Heart left ventricle (tissue), 16 donors: Measurements from ENCODE around the gene GPBP1. TPM values are rescaled to one million over a fixed set of nuclear protein-coding genes. Genes with fewer than 3 reads are reported as not detected.

Source experiments
- ATAC-seq, 4 donors: fragments of 200-7000 bp; cut with Tn5 transposase; one replicate each; pipeline ENCODE4 v1.9.1; 2020 to 2022; ENCODE audit warnings: moderate library complexity in 4 of 4, mild to moderate bottlenecking in 3 of 4, moderate number of reproducible peaks in 1 of 4
- DNase-seq, 5 donors: peaks; one replicate each; pipeline ENCODE4 v3.0.0-alpha.2; 2020
- H3K27ac ChIP-seq, 12 donors: fragments of 200-600 bp; sonication (generic) in 4 of 12; one replicate each; pipeline versions ENCODE4 v1.5.0 to v1.8.0; 2016 to 2022; ENCODE audit warnings: mild to moderate bottlenecking in 2 of 12
- H3K27me3 ChIP-seq, 9 donors: fragments of 200-600 bp; sonication (generic) in 2 of 9; one replicate each; pipeline versions ENCODE4 v1.5.1 to v1.8.0; 2016 to 2022; ENCODE audit warnings: mild to moderate bottlenecking in 3 of 9
- H3K36me3 ChIP-seq, 9 donors: fragments of 200-600 bp; sonication (generic) in 2 of 9; one replicate each; pipeline versions ENCODE4 v1.5.0 to v1.8.0; 2018 to 2022; ENCODE audit warnings: mild to moderate bottlenecking in 2 of 9
- H3K4me1 ChIP-seq, 12 donors: fragments of 200-600 bp; sonication (generic) in 4 of 12; one replicate each; pipeline versions ENCODE4 v1.5.0 to v1.8.0; 2016 to 2022; ENCODE audit warnings: mild to moderate bottlenecking in 3 of 12
- H3K4me3 ChIP-seq, 12 donors: fragments of 200-600 bp; sonication (generic) in 4 of 12; one replicate each; pipeline versions ENCODE4 v1.5.0 to v1.8.0; 2017 to 2022; ENCODE audit warnings: mild to moderate bottlenecking in 9 of 12, moderate library complexity in 4 of 12
- H3K9me3 ChIP-seq, 12 donors: fragments of 200-600 bp; sonication (generic) in 4 of 12; one replicate each; pipeline versions ENCODE4 v1.5.0 to v1.8.0; 2016 to 2022; ENCODE audit warnings: mild to moderate bottlenecking in 1 of 12
- CTCF ChIP-seq, 12 donors: fragments of 200-600 bp; sonication (generic) in 4 of 12; IDR thresholded peaks; one replicate each; pipeline versions ENCODE4 v1.5.0 to v1.8.0; 2018 to 2022; ENCODE audit warnings: antibody characterized with exemption in 12 of 12, mild to moderate bottlenecking in 5 of 12
- POLR2A ChIP-seq, 2 donors: fragments of 450-650 bp; IDR thresholded peaks; one replicate each; pipeline ENCODE4 v1.6.1; 2017; ENCODE audit warnings: antibody characterized with exemption in 2 of 2, mild to moderate bottlenecking in 2 of 2, moderate library complexity in 2 of 2
- WGBS, 4 donors: extraction: QIAGEN DNeasy Blood & Tissue Kit in 2 of 4; methylation state at CpG; one replicate each; pipeline versions ENCODE4 v1.1.5 to v1.1.7; 2013 to 2018; 5-methylcytosine and 5-hydroxymethylcytosine counted together
- intact Hi-C, 10 donors: fragments of 100-400 bp; cut with DNase I; formaldehyde crosslinking; loops; one replicate each; pipeline versions ENCODE4 v1.11.1 to v1.14.2; 2022
- polyA plus RNA-seq, 2 donors: library from polyadenylated mRNA; stranded (reverse); fragments of 200-250 nt; gene quantifications; one replicate each; pipeline ENCODE4 v1.2.3, GENCODE V29; 2013
- total RNA-seq, 9 donors: library from RNA; depleted of rRNA in 2 of 9; stranded (reverse); fragments of >200 nt in 2 of 9; fragmentation: NEBNext Ultra II Directional in 3 of 9; extraction: Animal tissue kit (Norgen Biotek cat#: 25700) in 3 of 9; gene quantifications; one replicate each; pipeline versions ENCODE4 v1.1.0 to v1.2.4, GENCODE V29; 2016 to 2023
- donor health status: ischemic (EF 13 %, LVEDD 7.1; RV severe dilation, severe dysfunction).
- donor health status: healthy with polysubstance abuse.
- donor health status: DM: no; HTN: yes; CAD: no.
- donor health status: DM: no; HTN: no; CAD: no.
- donor health status: ischemic (EF 25% LVEDD 6.9; RV normal size, moderate dysfunction).
- donor health status: ischemic (EF 25% LVEDD 5.7; RV mildly dilated, moderate dysfunction).
- donor health status: healthy.
- donor health status: DM: yes; HTN: yes; CAD: no.
- donor health status: ischemic (EF 35%, LVEDD 5.7; RV mildly dilated, moderate dysfunction).
- donor health status: nonischemic (EF 11% LVEDD 7.7; RV severe dilation, severe dysfunction).
- donor health status: DM: yes; HTN: yes; CAD: no.
- donor health status: PGD.
- donor health status: ischemic (EF 29% LVEDD 5.4; RV normal size, mild dysfunction).
- donor health status: nonischemic (EF 23%, LVEDD 6.1; RV moderate dilation, normal function).

The GPBP1 gene
- total and polyA plus RNA-seq, 11 donors: 31.0 to 60.9 (median 49.5) TPM

- Histone ChIP-seq H3K27me3 (no peaks in the 10 kb centered on the region), H3K4me3 (no peak overlapping the region), H3K9me3 (no peaks in the 10 kb centered on the region), H3K27ac (no peak overlapping the region), H3K4me1 (peaks cover 0 to 18% (median 13%) of the 10 kb centered on the region in 12 donors), H3K36me3 (peaks cover 0 to 52% (median 16%) of the 10 kb centered on the region in 9 donors)
- 94 to 97% (median 96%) methylated on average over 3 of the region's 3 CpGs for whole genome bisulfite sequencing, 4 donors
- TF ChIP-seq CTCF (IDR thresholded peaks at IDR 0.05) (no peak), POLR2A (IDR thresholded peaks at IDR 0.05) (no peak)
- ATAC-seq: no peak
- intact Hi-C loops: no loop called here
- no peak for DNase-seq
These were observed 20.0 kb downstream of the GPBP1 start for GRCh38 chr5:57193757-57194413.

GRCh38 chr5:57194653-57195052, 20.8 kb downstream of the GPBP1 start:
- WGBS, 4 donors: 93 to 97% (median 97%) methylated on average over 2 of the region's 2 CpGs
- ATAC-seq: no peak
- intact Hi-C loops: no loop called here
- DNase-seq: no peak
- TF ChIP-seq CTCF (IDR thresholded peaks at IDR 0.05): no peak
- Histone ChIP-seq H3K36me3 (peaks cover 0 to 52% (median 16%) of the 10 kb centered on the region in 9 donors), H3K27me3 (no peaks in the 10 kb centered on the region), H3K27ac (no peak overlapping the region), H3K4me3 (no peak overlapping the region), H3K9me3 (no peaks in the 10 kb centered on the region), H3K4me1 (peaks cover 0 to 16% (median 8%) of the 10 kb centered on the region in 12 donors)

GRCh38 chr5:57195060-57195459, 21.2 kb downstream of the GPBP1 start:
- DNase-seq (no peak), ATAC-seq (no peak)
- Histone ChIP-seq H3K4me3 (no peak overlapping the region), H3K36me3 (peaks cover 0 to 52% (median 16%) of the 10 kb centered on the region in 9 donors), H3K27ac (no peak overlapping the region), H3K27me3 (no peaks in the 10 kb centered on the region), H3K9me3 (no peaks in the 10 kb centered on the region), H3K4me1 (peaks cover 0 to 16% (median 5%) of the 10 kb centered on the region in 12 donors)
- intact Hi-C loops: no loop called here
- WGBS, 4 donors: 80 to 88% (median 85%) methylated on average over 2 of the region's 2 CpGs
- no peak for TF ChIP-seq POLR2A (IDR thresholded peaks at IDR 0.05)
- no peak for TF ChIP-seq CTCF (IDR thresholded peaks at IDR 0.05)

- DNase-seq (no peak), ATAC-seq (peak in 1 of 4 donors; percentile 19)
- Histone ChIP-seq H3K9me3 (no peaks in the 10 kb centered on the region), H3K4me3 (no peak overlapping the region), H3K27ac (no peak overlapping the region), H3K36me3 (peaks cover 0 to 31% (median 8%) of the 10 kb centered on the region in 9 donors), H3K27me3 (no peaks in the 10 kb centered on the region), H3K4me1 (peaks cover 0 to 58% (median 16%) of the 10 kb centered on the region in 12 donors)
- TF ChIP-seq CTCF (IDR thresholded peaks at IDR 0.05) (no peak), POLR2A (IDR thresholded peaks at IDR 0.05) (no peak)
- WGBS, 4 donors: 51 to 61% (median 57%) methylated on average over 8 of the region's 8 CpGs
- intact Hi-C loops: no loop called here
These were observed 26.0 kb downstream of the GPBP1 start for GRCh38 chr5:57199866-57200265.
